HEK293 (cell line): Measurements from ENCODE around the gene PSAPL1.

Experiments used
- CTCF ChIP-seq: fragments of 450-650 bp; formaldehyde crosslinking; IDR thresholded peaks from 2 replicates; pipeline ENCODE4 v1.5.1; 2016; ENCODE audit warnings: missing biosample characterization, missing genetic modification characterization
- RBAK ChIP-seq: fragments of 450-650 bp; formaldehyde crosslinking; IDR thresholded peaks from 2 replicates; pipeline ENCODE4 v1.5.1; 2016; ENCODE audit warnings: missing biosample characterization, missing genetic modification characterization

DNA sequence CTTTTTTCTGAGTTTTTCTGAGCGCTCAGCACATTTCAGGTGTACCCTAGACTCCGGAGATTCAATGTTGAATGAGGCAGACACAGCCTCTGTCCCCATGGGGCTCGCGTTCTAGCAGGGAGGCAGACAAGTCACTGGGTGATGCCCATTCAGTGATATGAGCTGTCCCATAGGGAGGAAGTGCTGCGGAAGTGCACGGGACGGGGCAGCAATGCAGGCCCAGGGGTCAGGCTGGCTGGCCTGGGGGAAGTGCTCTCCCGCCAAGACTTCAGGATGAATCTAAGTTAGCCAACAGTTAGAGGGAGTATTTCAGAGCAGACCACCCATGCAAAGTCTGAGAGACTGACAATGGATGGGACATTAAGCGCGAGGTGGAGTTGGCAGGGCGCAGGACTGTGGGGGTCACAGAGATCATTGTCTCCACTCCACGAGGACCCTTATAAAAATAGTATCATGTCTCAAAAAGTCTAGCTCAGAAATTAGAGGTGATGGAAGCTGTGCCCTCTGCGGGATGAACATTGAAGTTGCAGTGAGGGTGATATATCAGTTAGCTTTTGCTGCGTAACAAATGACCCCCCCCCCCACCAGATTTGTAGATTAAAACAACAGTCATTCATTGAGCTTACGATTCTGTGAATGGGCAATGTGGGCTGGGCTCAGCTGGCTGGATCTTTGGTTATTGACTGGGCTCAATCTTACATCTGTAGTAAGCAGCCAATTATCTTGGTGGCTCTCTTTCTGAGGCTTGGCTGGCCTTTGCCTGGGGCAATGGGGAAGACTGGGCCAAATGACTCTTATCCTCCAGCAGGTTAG, 16.4 kb downstream of the PSAPL1 start:
- TF ChIP-seq CTCF (tag by site-specific recombination): no peak
- peak; percentile 69; the same call in 1 of the 2 replicates for TF ChIP-seq RBAK (tag by site-specific recombination)
